Common myeloid progenitor, CD34-positive (primary cell): ENCODE measurements around the gene ABCA2.

Experiments
- CTCF ChIA-PET: fragments of 350-600 bp; sonication (Branson Sonifier 250); formaldehyde crosslinking; loops from one replicate; lab custom pipeline; 2021; ENCODE audit warnings: antibody characterized with exemption; lab: Charles Lee
- POLR2A ChIA-PET: fragments of 350-600 bp; sonication (Branson Sonifier 250); formaldehyde crosslinking; loops from one replicate; lab custom pipeline; 2021; ENCODE audit warnings: antibody characterized with exemption; lab: Charles Lee
- DNase-seq, 3 donors: peaks; one replicate each; pipeline versions ENCODE4 v3.0.0 to v3.0.0-alpha.2; 2013
- H3K27ac ChIP-seq, 2 experiments: 1 replicate in 1 of 2; 2 replicates in 1 of 2; pipeline ENCODE4 v1.7.0; 2013; ENCODE audit warnings: inconsistent platforms in 2 of 2, low read length in 2 of 2, mild to moderate bottlenecking in 2 of 2, low read depth in 1 of 2, moderate library complexity in 1 of 2; ENCODE audit not compliant: severe bottlenecking in 2 of 2, insufficient read depth in 1 of 2, poor library complexity in 1 of 2
- H3K27me3 ChIP-seq, 5 experiments: replicated peaks in 2 of 5; 1 replicate in 3 of 5; 2 replicates in 2 of 5; pipeline versions ENCODE4 v1.6.1 to v1.7.0; 2013; ENCODE audit warnings: low read length in 4 of 5, mild to moderate bottlenecking in 2 of 5, moderate library complexity in 2 of 5, inconsistent platforms in 1 of 5; ENCODE audit not compliant: insufficient read depth in 5 of 5, control insufficient read depth in 4 of 5
- H3K36me3 ChIP-seq, 4 experiments: 1 replicate in 2 of 4; 2 replicates in 2 of 4; pipeline versions ENCODE4 v1.6.1 to v1.7.0; 2013; ENCODE audit warnings: low read length in 3 of 4, control low read depth in 1 of 4, mild to moderate bottlenecking in 1 of 4; ENCODE audit not compliant: control insufficient read depth in 4 of 4, insufficient read depth in 4 of 4
- H3K4me1 ChIP-seq, 4 experiments: 1 replicate in 3 of 4; 2 replicates in 1 of 4; pipeline versions ENCODE4 v1.6.1 to v1.7.1; 2013; ENCODE audit warnings: low read length in 3 of 4, mild to moderate bottlenecking in 3 of 4, control low read depth in 1 of 4, inconsistent platforms in 1 of 4, moderate library complexity in 1 of 4; ENCODE audit not compliant: control insufficient read depth in 4 of 4, insufficient read depth in 4 of 4; ENCODE audit errors: control extremely low read depth in 1 of 4
- H3K4me3 ChIP-seq, 7 experiments: 1 replicate in 4 of 7; 2 replicates in 3 of 7; pipeline versions ENCODE4 v1.5.1 to v1.7.0; 2013; ENCODE audit warnings: mild to moderate bottlenecking in 7 of 7, low read length in 6 of 7, moderate library complexity in 6 of 7, inconsistent platforms in 2 of 7, low read depth in 2 of 7, control low read depth in 1 of 7; ENCODE audit not compliant: insufficient read depth in 4 of 7, control insufficient read depth in 1 of 7; ENCODE audit errors: extremely low read depth in 1 of 7
- H3K9me3 ChIP-seq, 5 experiments: 1 replicate in 4 of 5; 2 replicates in 1 of 5; pipeline versions ENCODE4 v1.6.1 to v1.7.1; 2013; ENCODE audit warnings: low read length in 4 of 5, mild to moderate bottlenecking in 2 of 5, inconsistent platforms in 1 of 5, low read depth in 1 of 5, moderate library complexity in 1 of 5; ENCODE audit not compliant: control insufficient read depth in 4 of 5, insufficient read depth in 2 of 5; ENCODE audit errors: control extremely low read depth in 1 of 5
- WGBS: methylation state at CpG from one replicate; pipeline ENCODE4 v1.1.5; 2013; ENCODE audit not compliant: insufficient coverage; 5-methylcytosine and 5-hydroxymethylcytosine counted together

ABCA2 gene

GRCh38 chr9:136972335-136972734, 55.7 kb downstream of the ABCA2 start:
- H3K36me3 ChIP-seq = no peaks in the 10 kb centered on the region
- DNase-seq = no peak
- WGBS = 95% methylated on average over 11 of the region's 11 CpGs
- H3K9me3 ChIP-seq = no peaks in the 10 kb centered on the region
- ChIA-PET POLR2A (no interaction called here), CTCF (interaction anchor here (1.3 kb wide), 1 partner anchor 26 kb away, joined by 3 read pairs; no protein-coding TSS in a partner anchor)
- no peak overlapping the region for H3K4me3 ChIP-seq
- H3K27me3 ChIP-seq = peaks cover 0 to under 1% (median 0%) of the 10 kb centered on the region in 5 experiments
- peaks cover 0 to 30% (median 27%) of the 10 kb centered on the region in 4 experiments for H3K4me1 ChIP-seq
- H3K27ac ChIP-seq = no peak overlapping the region

DNA sequence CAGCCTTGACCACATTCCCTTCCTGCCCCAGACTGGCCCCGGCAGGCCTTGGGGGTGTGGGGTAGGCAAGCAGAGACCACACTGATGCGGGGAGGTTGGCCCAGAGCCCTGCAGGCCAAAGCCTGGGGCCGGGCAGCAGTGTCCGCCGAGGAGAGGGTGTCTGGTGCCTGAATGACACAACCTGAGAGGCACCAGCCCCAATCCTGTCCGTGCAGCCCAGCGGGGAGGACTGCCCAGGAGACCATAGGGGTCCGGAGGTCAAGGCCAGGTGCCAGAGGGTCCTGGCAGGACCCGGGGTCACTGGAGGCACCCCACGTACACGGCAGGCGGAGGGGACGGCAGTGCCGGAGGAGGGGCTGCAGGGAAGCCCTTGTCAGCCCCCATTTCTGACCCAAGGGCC, 56.3 kb downstream of the ABCA2 start:
- Histone ChIP-seq H3K27me3 (no peaks in the 10 kb centered on the region), H3K9me3 (no peaks in the 10 kb centered on the region), H3K4me3 (no peak overlapping the region), H3K27ac (no peak overlapping the region), H3K4me1 (peaks cover 0 to 25% (median 22%) of the 10 kb centered on the region in 4 experiments), H3K36me3 (no peaks in the 10 kb centered on the region)
- POLR2A ChIA-PET = interaction anchor here (0.6 kb wide), 1 partner anchor 27 kb away, joined by 3 read pairs; the partner anchor contains the start of gene C8G
- CTCF ChIA-PET = interaction anchor here (1.2 to 1.3 kb wide), 2 partner anchors 26 to 129 kb away, joined by 3 read pairs; partner anchors contain the start of gene AJM1
- WGBS = 90% methylated on average over 14 of the region's 14 CpGs
- DNase-seq = no peak

DNA sequence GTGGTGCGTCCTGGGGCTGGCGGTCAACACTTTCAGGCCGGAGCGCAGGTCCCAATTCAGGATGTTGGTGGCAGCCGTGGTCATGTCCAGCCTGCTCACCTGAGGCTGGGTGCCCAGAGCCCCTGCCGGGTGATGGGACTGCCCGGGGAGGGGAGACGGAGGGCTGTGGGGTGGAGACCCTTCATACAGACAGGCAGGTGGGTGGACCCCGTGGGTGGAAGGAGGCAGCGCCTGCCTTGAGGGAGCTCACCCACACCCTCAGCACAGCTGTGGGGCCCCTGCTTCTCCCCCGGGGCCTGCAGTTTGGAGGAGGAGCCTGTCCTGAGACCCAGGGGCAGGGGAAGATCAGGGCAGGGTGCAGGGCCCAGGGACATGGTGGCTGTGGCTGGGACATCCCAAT, 57.7 kb downstream of the ABCA2 start:
- CTCF ChIA-PET = interaction anchor here (1.2 kb wide), 1 partner anchor 20 kb away, joined by 3 read pairs; no protein-coding TSS in a partner anchor
- POLR2A ChIA-PET = no interaction called here
- WGBS = 97% methylated on average over 6 of the region's 11 CpGs

DNA sequence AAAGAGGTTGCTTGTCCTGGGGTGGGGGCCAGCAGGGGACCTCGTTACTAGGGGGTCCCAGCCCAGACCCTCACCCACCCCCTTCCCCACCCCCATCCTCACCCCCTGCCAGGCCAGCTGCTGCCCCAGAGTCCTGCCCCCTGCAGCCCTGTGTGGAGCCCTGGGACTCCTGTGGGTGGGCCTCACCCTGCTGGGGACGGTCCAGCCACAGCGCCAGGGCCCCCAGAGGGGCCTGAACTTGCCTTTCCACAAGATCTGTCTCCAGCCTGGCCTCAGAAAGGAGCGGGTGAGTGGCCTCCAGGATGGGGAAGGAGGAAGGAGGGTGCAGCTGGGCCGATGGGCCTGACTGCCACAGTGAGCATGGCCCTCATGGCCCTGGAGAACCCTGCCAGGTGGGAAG, 58.3 kb downstream of the ABCA2 start:
- Histone ChIP-seq H3K4me3 (no peak overlapping the region), H3K27ac (no peak overlapping the region), H3K4me1 (peaks cover 0 to 11% (median 8%) of the 10 kb centered on the region in 4 experiments), H3K27me3 (peaks cover 0 to 2% (median 0%) of the 10 kb centered on the region in 5 experiments), H3K36me3 (no peaks in the 10 kb centered on the region), H3K9me3 (no peaks in the 10 kb centered on the region)
- POLR2A ChIA-PET = no interaction called here
- 83% methylated on average over 4 of the region's 5 CpGs for WGBS
- CTCF ChIA-PET = no interaction called here
- DNase-seq = no peak

More for the DNA sequence above, 57.7 kb downstream of the ABCA2 start:
- Histone ChIP-seq H3K27ac (no peak overlapping the region), H3K4me1 (peaks cover 0 to 17% (median 14%) of the 10 kb centered on the region in 4 experiments), H3K36me3 (no peaks in the 10 kb centered on the region), H3K9me3 (no peaks in the 10 kb centered on the region), H3K4me3 (no peak overlapping the region), H3K27me3 (peaks cover 0 to 2% (median 0%) of the 10 kb centered on the region in 5 experiments)
- DNase-seq = no peak

GRCh38 chr9:136969150-136969549, 58.9 kb downstream of the ABCA2 start:
- 93% methylated on average over 15 of the region's 17 CpGs for WGBS
- peaks cover 0 to 8% (median 7%) of the 10 kb centered on the region in 4 experiments for H3K4me1 ChIP-seq
- CTCF ChIA-PET = interaction anchor here (1.1 kb wide), 1 partner anchor 66 kb away, joined by 4 read pairs; no protein-coding TSS in a partner anchor
- no peaks in the 10 kb centered on the region for H3K9me3 ChIP-seq
- H3K36me3 ChIP-seq = no peaks in the 10 kb centered on the region
- peaks cover 0 to 2% (median 0%) of the 10 kb centered on the region in 5 experiments for H3K27me3 ChIP-seq
- DNase-seq = no peak
- no peak overlapping the region for H3K27ac ChIP-seq
- H3K4me3 ChIP-seq = no peak overlapping the region
- POLR2A ChIA-PET = no interaction called here

- Histone ChIP-seq H3K4me1 (peaks cover 0 to 8% (median 7%) of the 10 kb centered on the region in 4 experiments), H3K27ac (no peak overlapping the region), H3K9me3 (no peaks in the 10 kb centered on the region), H3K4me3 (no peak overlapping the region), H3K27me3 (peaks cover 0 to 2% (median 0%) of the 10 kb centered on the region in 5 experiments), H3K36me3 (no peaks in the 10 kb centered on the region)
- DNase-seq = no peak
- 90% methylated on average over 16 of the region's 17 CpGs for WGBS
- ChIA-PET POLR2A (no interaction called here), CTCF (interaction anchor here (1.1 kb wide), 1 partner anchor 66 kb away, joined by 4 read pairs; no protein-coding TSS in a partner anchor)
These were observed 59.5 kb downstream of the ABCA2 start for GRCh38 chr9:136968333-136969127.
